ENCODE results near the gene CEP128.

Gene CEP128

DNA sequence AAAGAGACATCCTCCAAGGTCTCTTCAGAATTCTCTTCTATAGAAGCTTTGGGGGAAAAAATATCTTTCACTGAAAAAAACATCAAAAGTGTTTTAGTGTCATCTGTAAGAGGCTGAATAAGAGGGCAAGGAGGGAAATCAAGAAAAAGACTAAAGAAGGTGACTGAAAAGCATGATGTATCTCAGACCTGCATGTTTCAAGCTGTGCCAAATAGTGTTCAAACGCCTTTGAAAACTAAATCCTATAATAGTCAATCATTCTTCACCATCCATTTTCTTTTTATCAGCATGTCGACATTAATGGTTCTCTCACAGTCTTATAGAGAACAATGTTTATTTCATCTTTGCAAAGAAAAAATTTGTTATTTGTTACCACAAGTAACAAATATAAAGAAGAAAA, 94.5 kb downstream of the CEP128 start:
- H3K9me2 ChIP-seq (replicated peaks; ENCODE audit: control insufficient read depth, low read length) = no peaks in the 10 kb centered on the region
- H4K20me1 ChIP-seq (ENCODE audit: control insufficient read depth, insufficient read depth, low read depth, low read length) = no peaks in the 10 kb centered on the region
- no peaks in the 10 kb centered on the region; the same call in 1 of the 2 replicates for H3F3A ChIP-seq (ENCODE audit: control insufficient read depth, insufficient read depth)
- no peak for TF ChIP-seq EZH2phosphoT487 (IDR thresholded peaks at IDR 0.05; ENCODE audit: borderline replicate concordance, low read length)
- TF ChIP-seq, protein P1, sequence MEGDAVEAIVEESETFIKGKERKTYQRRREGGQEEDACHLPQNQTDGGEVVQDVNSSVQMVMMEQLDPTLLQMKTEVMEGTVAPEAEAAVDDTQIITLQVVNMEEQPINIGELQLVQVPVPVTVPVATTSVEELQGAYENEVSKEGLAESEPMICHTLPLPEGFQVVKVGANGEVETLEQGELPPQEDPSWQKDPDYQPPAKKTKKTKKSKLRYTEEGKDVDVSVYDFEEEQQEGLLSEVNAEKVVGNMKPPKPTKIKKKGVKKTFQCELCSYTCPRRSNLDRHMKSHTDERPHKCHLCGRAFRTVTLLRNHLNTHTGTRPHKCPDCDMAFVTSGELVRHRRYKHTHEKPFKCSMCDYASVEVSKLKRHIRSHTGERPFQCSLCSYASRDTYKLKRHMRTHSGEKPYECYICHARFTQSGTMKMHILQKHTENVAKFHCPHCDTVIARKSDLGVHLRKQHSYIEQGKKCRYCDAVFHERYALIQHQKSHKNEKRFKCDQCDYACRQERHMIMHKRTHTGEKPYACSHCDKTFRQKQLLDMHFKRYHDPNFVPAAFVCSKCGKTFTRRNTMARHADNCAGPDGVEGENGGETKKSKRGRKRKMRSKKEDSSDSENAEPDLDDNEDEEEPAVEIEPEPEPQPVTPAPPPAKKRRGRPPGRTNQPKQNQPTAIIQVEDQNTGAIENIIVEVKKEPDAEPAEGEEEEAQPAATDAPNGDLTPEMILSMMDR (IDR thresholded peaks at IDR 0.05; ENCODE audit: low read depth, low read length, poor library complexity, severe bottlenecking) = no peak
- H3K27ac ChIP-seq (ENCODE audit: low read depth, low read length) = no peak overlapping the region
- no peaks in the 10 kb centered on the region for H3K36me3 ChIP-seq (ENCODE audit: control insufficient read depth, low read length)
- H3K4me3 ChIP-seq (ENCODE audit: low read length) = no peak overlapping the region
- H3K79me2 ChIP-seq (ENCODE audit: control insufficient read depth, low read length) = no peaks in the 10 kb centered on the region
- H3K9me3 ChIP-seq (ENCODE audit: control insufficient read depth, insufficient read depth, low read length) = no peaks in the 10 kb centered on the region
- no peak overlapping the region for H3K4me2 ChIP-seq (ENCODE audit: low read length)
- H3K4me1 ChIP-seq (ENCODE audit: control insufficient read depth, low read length) = no peaks in the 10 kb centered on the region
- no peaks in the 10 kb centered on the region for H3K27me3 ChIP-seq (ENCODE audit: control insufficient read depth, low read length)

DNA sequence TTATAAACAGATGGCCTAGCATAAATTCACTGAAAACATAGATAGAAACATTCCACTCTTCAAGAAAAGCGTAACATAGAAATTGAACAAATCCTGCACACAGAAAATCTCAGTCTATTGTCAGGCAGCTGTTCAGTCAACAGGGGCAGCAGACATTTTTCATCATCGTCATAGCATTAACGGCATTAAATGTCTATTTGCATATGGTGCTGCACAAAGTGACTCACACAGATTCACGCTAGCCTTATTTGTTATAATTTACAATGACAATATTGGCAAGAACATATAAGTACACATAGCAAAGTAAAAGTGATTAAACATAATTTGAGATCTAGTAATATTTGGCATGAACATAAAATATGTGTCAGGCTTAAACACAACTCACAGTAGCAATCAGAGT, 95.7 kb downstream of the CEP128 start:
- Histone ChIP-seq H3F3A (ENCODE audit: control insufficient read depth, insufficient read depth) (no peaks in the 10 kb centered on the region), H3K36me3 (ENCODE audit: control insufficient read depth, low read length) (no peaks in the 10 kb centered on the region), H3K9me3 (ENCODE audit: control insufficient read depth, insufficient read depth, low read length) (no peaks in the 10 kb centered on the region), H3K4me3 (ENCODE audit: low read length) (no peak overlapping the region), H3K4me1 (ENCODE audit: control insufficient read depth, low read length) (no peaks in the 10 kb centered on the region), H3K27ac (ENCODE audit: low read depth, low read length) (no peak overlapping the region), H4K20me1 (ENCODE audit: control insufficient read depth, insufficient read depth, low read depth, low read length) (no peaks in the 10 kb centered on the region), H3K79me2 (ENCODE audit: control insufficient read depth, low read length) (no peaks in the 10 kb centered on the region), H3K4me2 (ENCODE audit: low read length) (no peak overlapping the region), H3K9me2 (replicated peaks; ENCODE audit: control insufficient read depth, low read length) (no peaks in the 10 kb centered on the region), H3K27me3 (ENCODE audit: control insufficient read depth, low read length) (no peaks in the 10 kb centered on the region)
- TF ChIP-seq EZH2phosphoT487 (IDR thresholded peaks at IDR 0.05; ENCODE audit: borderline replicate concordance, low read length) = no peak
- TF ChIP-seq, protein P1 (IDR thresholded peaks at IDR 0.05; ENCODE audit: low read depth, low read length, poor library complexity, severe bottlenecking) = no peak

DNA sequence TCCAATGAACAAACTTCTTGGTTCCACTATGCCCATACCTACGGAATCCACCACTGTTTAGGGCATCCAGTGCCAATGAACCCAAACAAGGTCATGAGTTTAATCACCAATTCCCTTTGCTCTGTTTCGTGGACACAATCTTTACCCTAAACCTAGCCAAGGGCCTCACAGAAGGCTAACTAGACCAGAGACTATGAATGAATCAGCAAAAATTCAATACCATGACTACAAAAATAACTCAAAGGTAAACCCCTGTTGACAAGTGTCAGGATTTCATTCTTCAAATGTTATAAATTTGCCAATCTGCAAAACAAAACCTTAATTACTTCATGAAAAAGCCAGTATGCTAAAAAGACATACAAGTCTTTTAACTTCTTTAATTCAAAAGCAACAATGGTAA, 96.7 kb downstream of the CEP128 start:
- Histone ChIP-seq H3K9me2 (replicated peaks; ENCODE audit: control insufficient read depth, low read length) (no peaks in the 10 kb centered on the region), H3F3A (ENCODE audit: control insufficient read depth, insufficient read depth) (no peaks in the 10 kb centered on the region), H3K27me3 (ENCODE audit: control insufficient read depth, low read length) (no peaks in the 10 kb centered on the region), H3K27ac (ENCODE audit: low read depth, low read length) (no peak overlapping the region), H3K36me3 (ENCODE audit: control insufficient read depth, low read length) (no peaks in the 10 kb centered on the region), H4K20me1 (ENCODE audit: control insufficient read depth, insufficient read depth, low read depth, low read length) (no peaks in the 10 kb centered on the region), H3K4me1 (ENCODE audit: control insufficient read depth, low read length) (no peaks in the 10 kb centered on the region), H3K9me3 (ENCODE audit: control insufficient read depth, insufficient read depth, low read length) (no peaks in the 10 kb centered on the region), H3K4me2 (ENCODE audit: low read length) (no peak overlapping the region), H3K79me2 (ENCODE audit: control insufficient read depth, low read length) (no peaks in the 10 kb centered on the region), H3K4me3 (ENCODE audit: low read length) (no peak overlapping the region)
- TF ChIP-seq, protein P1 (IDR thresholded peaks at IDR 0.05; ENCODE audit: low read depth, low read length, poor library complexity, severe bottlenecking) = no peak
- TF ChIP-seq EZH2phosphoT487 (IDR thresholded peaks at IDR 0.05; ENCODE audit: borderline replicate concordance, low read length) = no peak

DNA sequence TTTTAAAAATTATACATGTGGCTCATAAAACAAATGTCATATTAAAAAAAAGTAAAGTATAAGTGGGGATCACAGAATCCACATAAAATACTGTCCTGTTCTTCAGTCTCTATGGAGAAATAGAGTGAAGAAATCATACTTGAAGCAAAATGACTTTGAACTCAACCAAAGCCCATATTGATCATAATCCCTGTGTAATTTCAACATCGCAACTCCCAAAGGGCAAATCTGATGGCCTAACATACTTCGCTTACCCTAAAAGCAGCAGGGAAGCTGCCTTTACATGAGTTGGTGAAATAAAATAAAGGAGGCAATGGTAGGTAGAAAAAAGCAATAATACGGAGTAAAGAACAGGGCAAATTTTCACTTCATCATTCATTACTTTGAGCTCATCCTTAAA, 101.8 kb downstream of the CEP128 start:
- H3K9me3 ChIP-seq (ENCODE audit: control insufficient read depth, insufficient read depth, low read length) = no peaks in the 10 kb centered on the region
- H3K27ac ChIP-seq (ENCODE audit: low read depth, low read length) = no peak overlapping the region
- H3K27me3 ChIP-seq (ENCODE audit: control insufficient read depth, low read length) = no peaks in the 10 kb centered on the region
- no peaks in the 10 kb centered on the region for H4K20me1 ChIP-seq (ENCODE audit: control insufficient read depth, insufficient read depth, low read depth, low read length)
- H3K36me3 ChIP-seq (ENCODE audit: control insufficient read depth, low read length) = peaks cover 3% of the 10 kb centered on the region
- no peak for TF ChIP-seq EZH2phosphoT487 (IDR thresholded peaks at IDR 0.05; ENCODE audit: borderline replicate concordance, low read length)
- TF ChIP-seq, protein P1 (IDR thresholded peaks at IDR 0.05; ENCODE audit: low read depth, low read length, poor library complexity, severe bottlenecking) = no peak
- H3K9me2 ChIP-seq (replicated peaks; ENCODE audit: control insufficient read depth, low read length) = no peaks in the 10 kb centered on the region
- H3K79me2 ChIP-seq (ENCODE audit: control insufficient read depth, low read length) = no peaks in the 10 kb centered on the region
- no peaks in the 10 kb centered on the region for H3K4me1 ChIP-seq (ENCODE audit: control insufficient read depth, low read length)
- H3K4me3 ChIP-seq (ENCODE audit: low read length) = no peak overlapping the region
- no peaks in the 10 kb centered on the region for H3F3A ChIP-seq (ENCODE audit: control insufficient read depth, insufficient read depth)
- no peak overlapping the region for H3K4me2 ChIP-seq (ENCODE audit: low read length)
